GM23338 (cell line): ENCODE measurements around the gene PGS1.

Experiments
- CREB1 ChIP-seq: fragments of 250-450 bp; sonication (Bioruptor Pico); IDR thresholded peaks from 2 replicates; pipeline ENCODE4 v1.5.0; 2020; ENCODE audit warnings: low read depth, mild to moderate bottlenecking, moderate library complexity
- CTCF ChIP-seq, 2 experiments: fragments of 200-600 bp in 1 of 2; sonication (generic) in 1 of 2; conservative IDR thresholded peaks; 2 replicates each; pipeline versions ENCODE4 v1.5.1 to v1.6.1; 2016 to 2017; ENCODE audit warnings: antibody characterized with exemption in 2 of 2, low read depth in 2 of 2, mild to moderate bottlenecking in 2 of 2, moderate library complexity in 1 of 2
- POLR2AphosphoS5 ChIP-seq: IDR thresholded peaks from 2 replicates; pipeline ENCODE4 v1.6.1; 2016; ENCODE audit warnings: antibody characterized with exemption, low read depth
- REST ChIP-seq: IDR thresholded peaks from one replicate; pipeline ENCODE4 v1.6.1; 2018; ENCODE audit warnings: antibody characterized with exemption; ENCODE audit not compliant: unreplicated experiment

GRCh38 chr17:78355045-78355641 is 23.3 kb upstream of the PGS1 start:
- no peak for TF ChIP-seq CTCF (conservative IDR thresholded peaks at IDR 0.05; ENCODE audit: low read depth in 2 of 2)
- TF ChIP-seq POLR2AphosphoS5 = no peak
- TF ChIP-seq REST = no peak
- TF ChIP-seq CREB1 = no peak
